ENCODE data around the gene PER2. TPM values are rescaled to one million over a fixed set of nuclear protein-coding genes. Genes with fewer than 3 reads are reported as not detected.

PER2 gene
- total and polyA plus RNA-seq, 2 of the 13 experiments (the other 11 are each of a cell fraction or from before 2014, with no cell fraction given): 5.1 to 9.4 TPM

DNA sequence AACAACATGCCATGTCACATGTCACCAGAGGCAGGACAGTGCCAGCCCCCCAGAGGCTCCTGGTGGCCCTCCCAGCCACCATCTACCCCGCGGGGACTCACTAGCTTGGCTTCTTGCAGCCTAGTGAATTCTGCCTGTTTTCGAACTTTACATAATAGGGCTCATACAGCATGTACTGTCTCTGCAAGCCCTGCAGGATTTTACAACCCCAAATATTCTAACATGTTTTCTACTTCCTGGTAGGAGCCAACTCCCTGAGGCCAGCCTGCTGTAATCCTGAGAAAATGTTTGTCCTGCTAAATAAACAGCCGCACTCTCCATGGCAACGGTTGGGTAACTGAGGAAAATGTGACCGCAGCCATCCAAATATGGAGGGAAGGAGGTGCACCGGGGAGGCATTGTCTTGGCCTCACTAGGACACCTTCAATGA lies 2.7 kb downstream of the PER2 start (continued):
- no peak for TF ChIP-seq JDP2 (CRISPR knock-in tag; IDR thresholded peaks at IDR 0.05; ENCODE audit: borderline replicate concordance)
- no peak for TF ChIP-seq ELK4 (CRISPR knock-in tag; IDR thresholded peaks at IDR 0.05; ENCODE audit: borderline replicate concordance)
- no peak for TF ChIP-seq ZNF510 (CRISPR knock-in tag; IDR thresholded peaks at IDR 0.05; ENCODE audit: low read depth)
- TF ChIP-seq ARID4A (CRISPR knock-in tag; IDR thresholded peaks at IDR 0.05; ENCODE audit: borderline replicate concordance): peak; percentile 83; the same call in 1 of the 2 replicates
- TF ChIP-seq HOXA9 (CRISPR knock-in tag; IDR thresholded peaks at IDR 0.05; ENCODE audit: borderline replicate concordance): no peak
- TF ChIP-seq ZNF484 (CRISPR knock-in tag; IDR thresholded peaks at IDR 0.05; ENCODE audit: borderline replicate concordance, low read depth): no peak
- TF ChIP-seq ZNF737 (CRISPR knock-in tag; IDR thresholded peaks at IDR 0.05; ENCODE audit: borderline replicate concordance): no peak
- TF ChIP-seq, protein P1, sequence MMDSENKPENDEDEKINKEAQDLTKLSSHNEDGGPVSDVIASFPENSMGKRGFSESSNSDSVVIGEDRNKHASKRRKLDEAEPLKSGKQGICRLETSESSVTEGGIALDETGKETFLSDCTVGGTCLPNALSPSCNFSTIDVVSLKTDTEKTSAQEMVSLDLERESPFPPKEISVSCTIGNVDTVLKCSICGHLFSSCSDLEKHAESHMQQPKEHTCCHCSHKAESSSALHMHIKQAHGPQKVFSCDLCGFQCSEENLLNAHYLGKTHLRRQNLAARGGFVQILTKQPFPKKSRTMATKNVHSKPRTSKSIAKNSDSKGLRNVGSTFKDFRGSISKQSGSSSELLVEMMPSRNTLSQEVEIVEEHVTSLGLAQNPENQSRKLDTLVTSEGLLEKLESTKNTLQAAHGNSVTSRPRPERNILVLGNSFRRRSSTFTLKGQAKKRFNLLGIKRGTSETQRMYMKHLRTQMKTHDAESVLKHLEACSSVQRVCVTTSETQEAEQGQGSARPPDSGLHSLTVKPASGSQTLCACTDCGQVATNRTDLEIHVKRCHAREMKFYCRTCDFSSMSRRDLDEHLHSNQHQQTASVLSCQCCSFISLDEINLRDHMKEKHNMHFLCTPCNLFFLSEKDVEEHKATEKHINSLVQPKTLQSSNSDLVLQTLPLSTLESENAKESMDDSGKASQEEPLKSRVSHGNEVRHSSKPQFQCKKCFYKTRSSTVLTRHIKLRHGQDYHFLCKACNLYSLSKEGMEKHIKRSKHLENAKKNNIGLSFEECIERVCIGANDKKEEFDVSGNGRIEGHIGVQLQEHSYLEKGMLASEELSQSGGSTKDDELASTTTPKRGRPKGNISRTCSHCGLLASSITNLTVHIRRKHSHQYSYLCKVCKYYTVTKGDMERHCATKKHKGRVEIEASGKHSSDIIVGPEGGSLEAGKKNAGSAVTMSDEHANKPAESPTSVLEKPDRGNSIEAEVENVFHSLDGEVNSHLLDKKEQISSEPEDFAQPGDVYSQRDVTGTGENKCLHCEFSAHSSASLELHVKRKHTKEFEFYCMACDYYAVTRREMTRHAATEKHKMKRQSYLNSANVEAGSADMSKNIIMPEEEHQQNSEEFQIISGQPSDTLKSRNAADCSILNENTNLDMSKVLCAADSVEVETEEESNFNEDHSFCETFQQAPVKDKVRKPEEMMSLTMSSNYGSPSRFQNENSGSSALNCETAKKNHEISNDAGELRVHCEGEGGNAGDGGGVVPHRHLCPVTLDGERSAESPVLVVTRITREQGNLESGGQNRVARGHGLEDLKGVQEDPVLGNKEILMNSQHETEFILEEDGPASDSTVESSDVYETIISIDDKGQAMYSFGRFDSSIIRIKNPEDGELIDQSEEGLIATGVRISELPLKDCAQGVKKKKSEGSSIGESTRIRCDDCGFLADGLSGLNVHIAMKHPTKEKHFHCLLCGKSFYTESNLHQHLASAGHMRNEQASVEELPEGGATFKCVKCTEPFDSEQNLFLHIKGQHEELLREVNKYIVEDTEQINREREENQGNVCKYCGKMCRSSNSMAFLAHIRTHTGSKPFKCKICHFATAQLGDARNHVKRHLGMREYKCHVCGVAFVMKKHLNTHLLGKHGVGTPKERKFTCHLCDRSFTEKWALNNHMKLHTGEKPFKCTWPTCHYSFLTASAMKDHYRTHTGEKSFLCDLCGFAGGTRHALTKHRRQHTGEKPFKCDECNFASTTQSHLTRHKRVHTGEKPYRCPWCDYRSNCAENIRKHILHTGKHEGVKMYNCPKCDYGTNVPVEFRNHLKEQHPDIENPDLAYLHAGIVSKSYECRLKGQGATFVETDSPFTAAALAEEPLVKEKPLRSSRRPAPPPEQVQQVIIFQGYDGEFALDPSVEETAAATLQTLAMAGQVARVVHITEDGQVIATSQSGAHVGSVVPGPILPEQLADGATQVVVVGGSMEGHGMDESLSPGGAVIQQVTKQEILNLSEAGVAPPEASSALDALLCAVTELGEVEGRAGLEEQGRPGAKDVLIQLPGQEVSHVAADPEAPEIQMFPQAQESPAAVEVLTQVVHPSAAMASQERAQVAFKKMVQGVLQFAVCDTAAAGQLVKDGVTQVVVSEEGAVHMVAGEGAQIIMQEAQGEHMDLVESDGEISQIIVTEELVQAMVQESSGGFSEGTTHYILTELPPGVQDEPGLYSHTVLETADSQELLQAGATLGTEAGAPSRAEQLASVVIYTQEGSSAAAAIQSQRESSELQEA (CRISPR knock-in tag; IDR thresholded peaks at IDR 0.05; ENCODE audit: not compliant biosample characterization): no peak
- TF ChIP-seq DDIT3 (CRISPR knock-in tag; IDR thresholded peaks at IDR 0.05): no peak
- no peak for TF ChIP-seq ZNF432 (CRISPR knock-in tag; IDR thresholded peaks at IDR 0.05; ENCODE audit: borderline replicate concordance)
- TF ChIP-seq CBX5 (CRISPR knock-in tag; IDR thresholded peaks at IDR 0.05; ENCODE audit: borderline replicate concordance): peak; percentile 74; the same call in 1 of the 2 replicates
- no peak for TF ChIP-seq NFYB (CRISPR knock-in tag; IDR thresholded peaks at IDR 0.05)
- no peak for TF ChIP-seq ZNF619 (CRISPR knock-in tag; IDR thresholded peaks at IDR 0.05)
- no peak for TF ChIP-seq MBD4 (IDR thresholded peaks at IDR 0.05; ENCODE audit: borderline replicate concordance, low read length)
- no peak for TF ChIP-seq EEA1 (CRISPR knock-in tag; IDR thresholded peaks at IDR 0.05; ENCODE audit: borderline replicate concordance)
- no peak for TF ChIP-seq ETV6 (CRISPR knock-in tag; conservative IDR thresholded peaks at IDR 0.05)
